ENCODE results near the gene PPP1R12B. TPM values are rescaled to one million over a fixed set of nuclear protein-coding genes. Genes with fewer than 3 reads are reported as not detected.

The PPP1R12B gene
- total RNA-seq, 4 donors from 2014 or later: 38.8 to 127 (median 85.9) TPM

- no peak for TF ChIP-seq CTCF (IDR thresholded peaks at IDR 0.05; ENCODE audit: low read depth)
Observed at GRCh38 chr1:202568826-202569225, 220.3 kb downstream of the PPP1R12B start.

DNA sequence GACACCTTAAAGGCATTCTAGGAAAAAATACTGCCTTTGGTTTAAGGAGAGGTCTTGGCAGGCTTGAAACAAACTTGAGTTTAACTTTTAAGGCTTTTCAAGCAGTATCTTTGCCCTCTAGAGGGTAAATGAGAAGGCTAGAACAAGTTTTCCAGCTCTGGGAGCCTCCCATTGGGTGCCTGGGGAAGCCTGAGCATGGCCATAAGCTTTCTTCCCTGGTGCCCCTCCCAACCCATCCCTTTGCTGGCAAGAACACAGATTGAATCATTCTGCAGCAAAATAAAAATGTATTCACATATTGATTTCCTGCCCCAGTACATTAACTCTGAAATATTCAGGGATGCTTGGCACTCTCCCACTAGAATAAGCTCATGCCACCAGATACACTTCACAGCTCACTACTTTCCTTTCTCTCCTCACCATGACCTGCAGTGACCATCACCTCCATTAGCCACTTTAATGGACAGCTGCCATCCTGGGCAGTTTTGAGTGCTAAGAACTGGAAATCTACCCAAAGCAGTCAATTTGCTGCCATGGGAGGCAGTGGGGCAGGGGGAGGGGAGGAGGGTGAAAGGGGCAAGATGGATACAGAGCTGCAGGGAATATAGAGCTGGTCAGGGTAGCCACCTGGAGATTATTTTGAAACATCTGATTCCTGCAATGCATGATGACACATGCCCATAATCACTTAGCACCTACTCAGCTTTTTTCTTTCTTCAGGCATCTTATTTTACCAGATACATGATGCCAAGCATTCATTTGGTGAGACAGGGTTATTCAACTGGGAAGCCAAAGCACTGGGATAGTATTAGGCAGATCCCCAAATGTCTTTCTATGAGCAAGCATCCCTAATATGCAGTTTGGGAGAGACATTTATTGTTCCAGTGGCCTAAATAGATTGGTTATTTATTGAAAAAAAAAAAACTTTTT, 221.2 kb downstream of the PPP1R12B start:
- TF ChIP-seq CTCF (IDR thresholded peaks at IDR 0.05; ENCODE audit: low read depth): no peak

DNA sequence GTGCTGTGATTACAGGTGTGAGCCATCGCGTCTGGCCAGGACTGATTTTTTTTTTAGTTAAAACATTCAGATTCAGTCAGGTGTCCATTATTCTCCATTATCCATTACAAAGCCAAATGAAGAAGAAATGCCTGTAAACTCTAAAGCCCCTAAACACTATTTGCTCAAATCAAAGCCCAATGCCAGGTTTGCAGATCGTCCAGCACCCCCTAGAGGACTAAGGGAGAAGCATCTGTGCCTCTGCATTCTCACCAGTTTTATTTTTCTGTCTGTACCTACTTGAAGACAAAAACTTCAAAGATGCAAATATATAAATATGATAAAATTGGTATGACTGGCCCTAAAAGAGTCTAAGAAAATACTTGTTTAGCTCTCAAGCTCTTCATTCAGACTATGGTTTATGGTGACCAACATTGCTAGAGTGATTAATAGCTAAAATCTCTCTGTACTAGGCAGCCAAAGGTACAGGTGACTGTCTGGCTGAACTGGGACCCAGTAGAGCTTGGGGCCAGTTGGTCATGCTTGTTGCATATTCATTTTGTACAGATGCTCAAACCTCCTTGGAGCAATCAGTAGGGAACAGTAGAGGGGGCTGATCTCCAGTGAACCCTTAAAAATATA, 223.3 kb downstream of the PPP1R12B start:
- no peak for TF ChIP-seq CTCF (IDR thresholded peaks at IDR 0.05; ENCODE audit: low read depth)

DNA sequence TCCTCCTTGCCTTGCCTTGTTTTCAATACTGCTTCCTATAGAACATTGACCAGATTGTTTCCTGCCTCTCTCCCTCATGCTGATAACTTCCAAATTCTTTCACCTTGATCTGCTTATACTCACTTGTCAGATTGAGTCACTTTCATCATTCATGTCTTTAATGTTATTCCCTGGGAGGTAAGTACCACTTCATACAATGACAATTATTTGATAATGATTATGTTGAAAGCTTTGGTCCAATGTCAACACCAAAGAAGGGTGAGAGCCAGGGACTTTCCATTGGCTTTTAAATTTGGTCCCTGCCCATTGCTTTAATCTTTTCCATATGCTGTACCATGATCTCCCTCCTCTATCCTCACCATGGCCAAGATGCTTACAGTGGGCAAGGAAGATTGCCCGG, 224.4 kb downstream of the PPP1R12B start:
- TF ChIP-seq CTCF (IDR thresholded peaks at IDR 0.05; ENCODE audit: low read depth): no peak

- TF ChIP-seq CTCF (IDR thresholded peaks at IDR 0.05; ENCODE audit: low read depth): no peak
Observed at GRCh38 chr1:202575918-202576653, 227.6 kb downstream of the PPP1R12B start.

DNA sequence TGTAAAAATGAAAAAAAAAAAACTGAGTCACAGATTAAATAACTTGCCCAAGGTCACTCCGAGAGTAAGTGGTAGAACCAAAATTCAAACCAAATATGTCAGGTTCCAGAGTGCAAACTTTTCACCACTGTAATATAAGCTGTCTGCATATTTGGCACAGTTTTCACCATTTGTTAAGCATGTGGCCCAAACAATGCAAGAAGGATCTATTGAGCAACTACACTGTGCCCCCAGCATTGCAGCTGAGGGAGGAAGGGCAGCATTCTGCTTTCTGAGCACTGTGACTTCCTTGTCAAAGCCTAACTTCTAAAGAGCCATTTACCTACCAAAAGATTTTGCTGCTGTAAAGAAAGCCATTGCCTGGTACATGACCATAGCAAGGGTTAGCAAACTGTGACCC, 228.3 kb downstream of the PPP1R12B start:
- no peak for TF ChIP-seq CTCF (IDR thresholded peaks at IDR 0.05; ENCODE audit: low read depth)

- TF ChIP-seq CTCF (IDR thresholded peaks at IDR 0.05; ENCODE audit: low read depth): no peak
Observed at GRCh38 chr1:202577381-202577780, 228.9 kb downstream of the PPP1R12B start.

Data from subcutaneous adipose tissue (tissue), 4 donors.